GM12864 (cell line): ENCODE measurements around the gene C18orf63.

Experiments used
- DNase-seq: peaks from one replicate; pipeline ENCODE4 v3.0.0-alpha.2; 2011; ENCODE audit warnings: low read depth
- H3K4me3 ChIP-seq: 2 replicates; pipeline ENCODE4 v1.5.1; 2011; ENCODE audit warnings: mild to moderate bottlenecking, low read depth, low read length, control low read depth
- TF ChIP-seq, protein P1 (sequence below): IDR thresholded peaks from 2 replicates; pipeline ENCODE4 v1.5.1; 2011; ENCODE audit warnings: low read depth, mild to moderate bottlenecking, moderate library complexity, low read length, control low read depth, inconsistent platforms; ENCODE audit errors: missing control alignments

The C18orf63 gene

DNA sequence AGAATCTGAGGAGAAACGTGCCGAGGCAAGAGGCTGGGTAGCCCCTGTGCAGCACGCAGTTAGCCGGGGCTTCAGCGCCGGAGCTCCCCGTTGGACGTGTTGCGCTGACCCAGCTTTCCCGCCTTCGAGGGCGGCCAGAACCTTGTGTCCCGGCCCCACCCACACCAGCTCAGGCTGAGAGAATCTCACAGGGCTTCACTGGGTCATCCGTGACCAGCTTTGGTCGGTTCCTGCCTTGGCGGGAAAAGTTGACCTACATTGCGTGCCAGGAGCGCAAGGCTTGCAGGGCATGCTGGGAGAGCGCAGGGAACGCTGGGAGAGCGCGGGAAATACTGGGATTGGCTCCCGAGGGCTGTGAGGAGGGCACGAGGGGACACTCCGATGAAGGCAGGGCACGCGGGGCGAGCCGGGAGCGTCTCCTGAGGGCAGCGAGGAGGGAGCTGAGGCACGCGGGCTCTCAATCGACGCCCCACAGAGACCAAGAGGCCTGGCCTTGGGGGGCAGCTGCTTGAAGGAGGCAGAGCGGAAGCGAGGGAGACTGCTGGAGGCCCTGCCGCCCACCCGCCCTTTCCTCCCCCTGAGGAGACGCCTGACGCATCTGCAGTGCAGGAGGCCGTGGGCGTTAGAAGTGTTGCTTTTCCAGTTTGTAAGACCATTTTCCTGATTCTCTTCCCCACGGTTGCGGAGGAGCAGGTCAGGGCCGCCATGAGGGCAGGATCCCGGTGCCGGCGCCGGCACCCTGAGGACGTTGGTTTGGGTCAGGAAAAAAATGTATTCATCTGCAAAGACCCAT, at the start of gene C18orf63:
Gene C18orf63, plus strand, starts transcription at position 376 of the 793 bp plus-strand sequence. CDS start 2,027 bp downstream, outside the sequence.
- TF ChIP-seq, protein P1, sequence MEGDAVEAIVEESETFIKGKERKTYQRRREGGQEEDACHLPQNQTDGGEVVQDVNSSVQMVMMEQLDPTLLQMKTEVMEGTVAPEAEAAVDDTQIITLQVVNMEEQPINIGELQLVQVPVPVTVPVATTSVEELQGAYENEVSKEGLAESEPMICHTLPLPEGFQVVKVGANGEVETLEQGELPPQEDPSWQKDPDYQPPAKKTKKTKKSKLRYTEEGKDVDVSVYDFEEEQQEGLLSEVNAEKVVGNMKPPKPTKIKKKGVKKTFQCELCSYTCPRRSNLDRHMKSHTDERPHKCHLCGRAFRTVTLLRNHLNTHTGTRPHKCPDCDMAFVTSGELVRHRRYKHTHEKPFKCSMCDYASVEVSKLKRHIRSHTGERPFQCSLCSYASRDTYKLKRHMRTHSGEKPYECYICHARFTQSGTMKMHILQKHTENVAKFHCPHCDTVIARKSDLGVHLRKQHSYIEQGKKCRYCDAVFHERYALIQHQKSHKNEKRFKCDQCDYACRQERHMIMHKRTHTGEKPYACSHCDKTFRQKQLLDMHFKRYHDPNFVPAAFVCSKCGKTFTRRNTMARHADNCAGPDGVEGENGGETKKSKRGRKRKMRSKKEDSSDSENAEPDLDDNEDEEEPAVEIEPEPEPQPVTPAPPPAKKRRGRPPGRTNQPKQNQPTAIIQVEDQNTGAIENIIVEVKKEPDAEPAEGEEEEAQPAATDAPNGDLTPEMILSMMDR = no peak
- no peak for DNase-seq
- no peak within 1 kb of the TSS for H3K4me3 ChIP-seq

DNA sequence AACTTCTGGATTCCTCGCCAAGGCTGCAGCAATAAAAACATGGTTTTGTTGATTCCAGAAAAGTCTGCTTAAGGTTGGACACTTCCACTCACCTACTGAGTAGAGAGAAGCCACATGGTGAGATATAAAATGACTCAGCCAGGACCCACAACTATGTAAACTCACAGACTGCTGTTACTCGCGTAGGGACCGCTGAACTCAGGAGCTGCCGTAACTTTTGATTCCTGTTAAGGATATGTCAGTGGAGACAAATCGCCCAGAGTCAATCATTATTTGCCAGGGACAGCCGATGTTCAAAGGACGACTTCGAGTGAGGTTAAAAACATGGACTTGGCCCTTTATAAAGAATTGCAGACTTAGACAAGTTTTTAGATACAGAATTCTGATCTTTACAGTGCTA, 49.5 kb upstream of the C18orf63 start:
- DNase-seq = no peak
- TF ChIP-seq, protein P1 = no peak
- no peak overlapping the region for H3K4me3 ChIP-seq

DNA sequence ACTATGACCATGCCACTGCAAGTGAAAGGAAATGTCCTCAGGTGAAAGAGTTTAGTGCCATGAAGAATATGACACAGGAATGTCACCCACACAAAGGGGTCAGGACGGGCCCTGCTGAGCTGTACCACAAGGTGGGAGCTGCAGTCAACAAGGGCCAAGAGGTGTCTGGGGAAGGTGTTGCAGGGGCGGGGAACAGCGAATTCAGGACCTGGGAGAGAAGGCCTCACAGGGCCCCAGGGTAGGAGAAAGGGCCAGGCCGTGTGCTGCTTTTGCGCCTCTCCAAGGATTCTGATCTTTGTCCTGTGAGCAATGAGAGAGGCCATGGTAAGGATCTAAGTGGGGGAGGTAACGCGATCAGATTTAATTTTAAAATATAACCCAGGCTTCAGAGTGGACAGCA, 47.5 kb upstream of the C18orf63 start:
- no peak for DNase-seq
- TF ChIP-seq, protein P1 = no peak
- no peak overlapping the region for H3K4me3 ChIP-seq

DNA sequence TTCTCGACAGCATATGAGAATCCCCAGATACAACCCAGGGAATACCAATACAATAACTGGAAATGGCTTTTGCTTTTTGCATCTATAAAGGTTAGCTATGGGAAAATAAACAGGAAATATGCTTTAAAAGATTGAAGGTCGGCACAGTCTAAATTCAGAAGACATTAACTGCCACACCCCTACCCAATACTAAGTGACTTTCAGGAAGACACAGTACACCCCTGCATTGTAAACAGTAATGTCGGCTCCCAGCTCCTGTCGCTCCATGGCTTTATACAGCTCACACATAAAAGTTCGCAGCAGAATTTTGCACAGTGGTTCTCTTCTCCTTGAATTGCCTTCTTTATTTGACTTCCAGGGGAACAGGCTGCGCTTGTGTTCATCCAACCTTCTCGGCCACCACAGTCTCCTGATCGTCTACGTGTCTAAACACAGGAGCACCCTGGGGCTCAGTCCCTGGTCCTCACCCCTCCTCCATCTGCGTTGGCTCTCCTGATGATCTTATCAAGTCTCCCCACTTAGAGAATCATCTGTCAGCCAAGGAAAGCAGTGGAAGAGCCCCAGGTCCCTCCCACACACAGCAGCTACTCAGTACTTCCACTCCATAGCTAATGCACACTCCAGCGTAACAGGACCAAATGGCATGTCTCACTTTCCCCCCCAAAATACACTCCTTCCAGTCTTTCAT, 46.6 kb upstream of the C18orf63 start:
- DNase-seq = no peak
- TF ChIP-seq, protein P1 = no peak
- no peak overlapping the region for H3K4me3 ChIP-seq

DNA sequence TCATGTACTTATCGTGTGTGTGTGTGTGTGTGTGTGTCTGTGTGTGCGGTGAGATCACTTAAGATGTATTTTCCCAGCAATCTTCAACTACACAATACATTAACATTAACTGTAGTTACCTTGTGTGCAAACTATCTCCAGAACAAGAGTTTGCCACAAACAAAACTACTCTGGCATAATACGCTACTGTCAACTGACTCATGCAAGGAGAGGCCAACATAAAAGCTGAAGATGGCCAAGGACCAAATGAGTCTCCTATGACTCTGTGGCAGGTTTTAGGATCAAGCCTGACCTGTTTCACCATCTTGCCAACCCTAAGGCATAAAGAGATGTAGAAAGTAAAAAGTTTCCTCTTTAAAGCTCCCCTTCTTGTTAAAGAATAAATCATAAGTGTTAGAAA, 44.0 kb upstream of the C18orf63 start:
- TF ChIP-seq, protein P1 = no peak
- H3K4me3 ChIP-seq = no peak overlapping the region
- DNase-seq = no peak

DNA sequence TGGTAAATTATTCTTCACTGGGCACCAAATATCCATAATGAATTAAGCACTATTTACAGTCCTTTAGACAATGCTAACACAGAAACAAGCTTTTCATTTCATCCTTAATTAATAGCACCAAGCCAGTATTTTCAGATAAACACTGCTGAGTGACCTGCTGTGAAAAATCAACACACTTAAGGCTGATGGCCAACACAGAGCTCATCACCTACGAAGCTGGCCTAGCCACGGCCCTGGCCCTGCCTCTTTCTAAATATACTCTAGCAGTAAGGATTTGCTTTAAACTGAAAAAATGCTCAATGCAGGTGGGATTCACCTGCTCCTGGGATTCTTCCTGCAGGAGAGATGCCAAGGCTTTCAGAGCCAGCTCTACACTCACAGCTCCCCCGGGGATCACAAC, 42.2 kb upstream of the C18orf63 start:
- no peak for DNase-seq
- H3K4me3 ChIP-seq = no peak overlapping the region
- TF ChIP-seq, protein P1 = no peak
